Tibial nerve (tissue), 3 donors: ENCODE measurements around the gene CNOT9.

ENCODE experiments used
- CTCF ChIP-seq, 5 experiments: fragments of 200-600 bp in 3 of 5; fragments of 450-650 bp in 2 of 5; sonication (generic) in 3 of 5; IDR thresholded peaks; one replicate each; pipeline ENCODE4 v1.5.1; 2016 to 2019; ENCODE audit warnings: antibody characterized with exemption in 5 of 5, mild to moderate bottlenecking in 3 of 5, moderate library complexity in 2 of 5
- POLR2A ChIP-seq, 2 donors: fragments of 450-650 bp; IDR thresholded peaks; one replicate each; pipeline ENCODE4 v1.6.1; 2017; ENCODE audit warnings: antibody characterized with exemption in 2 of 2, mild to moderate bottlenecking in 2 of 2, moderate library complexity in 2 of 2

- no peak for TF ChIP-seq POLR2A (IDR thresholded peaks at IDR 0.05)
- no peak for TF ChIP-seq CTCF (IDR thresholded peaks at IDR 0.05)
Measured at GRCh38 chr2:218518876-218519275, 49.8 kb upstream of the CNOT9 start.
